Psoas muscle (tissue), 8 donors: ENCODE data around the gene CNOT4. TPM values are rescaled to one million over a fixed set of nuclear protein-coding genes. Genes with fewer than 3 reads are reported as not detected.
A peak's percentile ranks its signal among the peaks of the same experiment; 100 is the strongest.

Source experiments
- ATAC-seq, 4 donors: fragments of 200-7000 bp; cut with Tn5 transposase; one replicate each; pipeline ENCODE4 v1.9.1; 2020; ENCODE audit warnings: moderate library complexity in 3 of 4, mild to moderate bottlenecking in 2 of 4
- DNase-seq, 2 donors: peaks; one replicate each; pipeline ENCODE4 v3.0.0-alpha.2; 2020
- H3K27ac ChIP-seq: fragments of 200-600 bp; one replicate; pipeline ENCODE4 v1.8.0; 2022
- H3K27me3 ChIP-seq, 3 donors: fragments of 200-600 bp in 1 of 3; one replicate each; pipeline versions ENCODE4 v1.6.1 to v1.8.0; 2013 to 2022; ENCODE audit warnings: low read length in 2 of 3, mild to moderate bottlenecking in 2 of 3, moderate library complexity in 1 of 3; ENCODE audit not compliant: insufficient read depth in 3 of 3
- H3K36me3 ChIP-seq, 2 donors: fragments of 200-600 bp in 1 of 2; one replicate each; pipeline versions ENCODE4 v1.6.1 to v1.8.0; 2013 to 2022; ENCODE audit warnings: low read depth in 1 of 2, mild to moderate bottlenecking in 1 of 2, moderate library complexity in 1 of 2; ENCODE audit not compliant: insufficient read depth in 1 of 2
- H3K4me1 ChIP-seq: fragments of 200-600 bp; one replicate; pipeline ENCODE4 v1.8.0; 2022
- H3K4me3 ChIP-seq: fragments of 200-600 bp; one replicate; pipeline ENCODE4 v1.8.0; 2022; ENCODE audit warnings: mild to moderate bottlenecking
- H3K9me3 ChIP-seq: fragments of 200-600 bp; one replicate; pipeline ENCODE4 v1.8.0; 2022
- CTCF ChIP-seq: fragments of 200-600 bp; IDR thresholded peaks from one replicate; pipeline ENCODE4 v1.8.0; 2022; ENCODE audit warnings: antibody characterized with exemption
- WGBS, 3 donors: extraction: QIAGEN DNeasy Blood & Tissue Kit; methylation state at CpG; one replicate each; pipeline versions ENCODE4 v1.1.6 to v1.1.7; 2013; 5-methylcytosine and 5-hydroxymethylcytosine counted together
- intact Hi-C, 2 donors: fragments of 100-400 bp; cut with DNase I; formaldehyde crosslinking; loops; one replicate each; pipeline versions ENCODE4 v1.11.0 to v1.14.2; 2022
- polyA plus RNA-seq, 3 donors: library from polyadenylated mRNA; stranded (reverse); fragments of 200-250 nt; gene quantifications; one replicate each; pipeline ENCODE4 v1.2.3, GENCODE V29; 2013
- total RNA-seq, 4 donors: library from RNA; stranded (reverse); fragmentation: NEBNext Ultra II Directional in 2 of 4; extraction: Animal tissue kit (Norgen Biotek cat#: 25700) in 2 of 4; gene quantifications; one replicate each; pipeline versions ENCODE4 v1.2.1 to v1.2.4, GENCODE V29; 2021 to 2023
- donor health status: healthy with polysubstance abuse.
- donor health status: DM: no; HTN: no; CAD: no; lungs with moderate emphysema.
- donor health status: Bipolar disorder and iron deficiency.
- donor health status: healthy.
- donor health status: DM: yes; HTN: yes; CAD: no.
- donor health status: DM: no; HTN: no; CAD: no.
- donor health status: DM: no; HTN: no; CAD: no.
- donor health status: DM: yes; HTN: yes; CAD: no.

The CNOT4 gene
- total and polyA plus RNA-seq, 7 donors: 8.3 to 43.7 (median 27.6) TPM

- Histone ChIP-seq H3K36me3 (no peaks in the 10 kb centered on the region), H3K27me3 (no peaks in the 10 kb centered on the region), H3K9me3 (no peaks in the 10 kb centered on the region), H3K4me3 (no peak overlapping the region), H3K4me1 (peaks cover 16% of the 10 kb centered on the region), H3K27ac (no peak overlapping the region)
- ATAC-seq (peak in 2 of 4 donors; percentile 53 to 70), DNase-seq (no peak)
- intact Hi-C loops: no loop called here
- no peak for TF ChIP-seq CTCF
These were observed 19.1 kb downstream of the CNOT4 start for GRCh38 chr7:135490783-135491182.

GRCh38 chr7:135489791-135490190 is 20.1 kb downstream of the CNOT4 start:
- H3K27me3 ChIP-seq: no peaks in the 10 kb centered on the region
- no peak for DNase-seq
- ATAC-seq: no peak
- H3K4me1 ChIP-seq: peaks cover 17% of the 10 kb centered on the region
- no peak for TF ChIP-seq CTCF
- no peaks in the 10 kb centered on the region for H3K9me3 ChIP-seq
- intact Hi-C loops: no loop called here
- WGBS, 3 donors: 94 to 97% (median 95%) methylated on average over 3 of the region's 3 CpGs
- no peaks in the 10 kb centered on the region for H3K36me3 ChIP-seq
- no peak overlapping the region for H3K27ac ChIP-seq
- H3K4me3 ChIP-seq: no peak overlapping the region

GRCh38 chr7:135486261-135486920 is 23.5 kb downstream of the CNOT4 start:
- peaks cover 19% of the 10 kb centered on the region for H3K4me1 ChIP-seq
- DNase-seq: no peak
- WGBS, 3 donors: 57 to 59% (median 57%) methylated on average over 3 of the region's 3 CpGs
- no peak for ATAC-seq
- no peak overlapping the region for H3K27ac ChIP-seq
- intact Hi-C loops: no loop called here
- no peaks in the 10 kb centered on the region for H3K9me3 ChIP-seq
- H3K36me3 ChIP-seq: no peaks in the 10 kb centered on the region
- no peak overlapping the region for H3K4me3 ChIP-seq
- no peaks in the 10 kb centered on the region for H3K27me3 ChIP-seq
- no peak for TF ChIP-seq CTCF

- H3K9me3 ChIP-seq: no peaks in the 10 kb centered on the region
- TF ChIP-seq CTCF: no peak
- H3K36me3 ChIP-seq: no peaks in the 10 kb centered on the region
- H3K4me1 ChIP-seq: peaks cover 26% of the 10 kb centered on the region
- no peaks in the 10 kb centered on the region for H3K27me3 ChIP-seq
- DNase-seq (no peak), ATAC-seq (no peak)
- intact Hi-C loops: no loop called here
- H3K4me3 ChIP-seq: no peak overlapping the region
- H3K27ac ChIP-seq: no peak overlapping the region
These were observed 28.3 kb downstream of the CNOT4 start for GRCh38 chr7:135481598-135481979.

GRCh38 chr7:135480966-135481597 is 28.8 kb downstream of the CNOT4 start:
- intact Hi-C loops: no loop called here
- no peak for ATAC-seq

More at GRCh38 chr7:135480966-135481597, 28.8 kb downstream of the CNOT4 start:
- 27 to 58% (median 29%) methylated on average over 3 of the region's 3 CpGs for WGBS, 3 donors
- H3K4me1 ChIP-seq: peaks cover 20% of the 10 kb centered on the region
- H3K27me3 ChIP-seq: no peaks in the 10 kb centered on the region
- no peaks in the 10 kb centered on the region for H3K9me3 ChIP-seq
- H3K4me3 ChIP-seq: no peak overlapping the region
- no peak overlapping the region for H3K27ac ChIP-seq
- DNase-seq: no peak
- H3K36me3 ChIP-seq: no peaks in the 10 kb centered on the region
- TF ChIP-seq CTCF: no peak
